Mammary epithelial cell (primary cell): ENCODE measurements around the gene TRANK1.

Experiments
- CTCF ChIP-seq, 2 donors: IDR thresholded peaks in 1 of 2; conservative IDR thresholded peaks in 1 of 2; 2 replicates each; pipeline ENCODE4 v1.5.1; 2011 to 2012; ENCODE audit warnings: inconsistent platforms in 2 of 2, low read length in 2 of 2, mild to moderate bottlenecking in 2 of 2, control low read depth in 1 of 2, low read depth in 1 of 2; ENCODE audit not compliant: insufficient read depth in 1 of 2; ENCODE audit errors: extremely low read depth in 1 of 2
- EZH2 ChIP-seq: IDR thresholded peaks from 2 replicates; pipeline ENCODE4 v1.6.1; 2012; ENCODE audit warnings: low read length, inconsistent platforms, borderline replicate concordance

- TF ChIP-seq EZH2, result no peak
- TF ChIP-seq CTCF (conservative IDR thresholded peaks at IDR 0.05 in 1 of 2, IDR thresholded peaks at IDR 0.05 in 1 of 2; ENCODE audit: extremely low read depth in 1 of 2, insufficient read depth in 1 of 2, low read depth in 1 of 2, low read length in 2 of 2), result no peak
Observed at GRCh38 chr3:36944012-36944640, 728 bp downstream of the TRANK1 start.
